HepG2 (cell line): ENCODE results near the gene E2F1. TPM values are rescaled to one million over a fixed set of nuclear protein-coding genes. Genes with fewer than 3 reads are reported as not detected.
A peak's percentile ranks its signal among the peaks of the same experiment; 100 is the strongest.

Experiments used
- BCLAF1 ChIP-seq: fragments of 450-650 bp; IDR thresholded peaks from 2 replicates; pipeline ENCODE4 v1.6.1; 2017; ENCODE audit warnings: mild to moderate bottlenecking
- DZIP1 ChIP-seq: sonication (generic); formaldehyde crosslinking; IDR thresholded peaks from 2 replicates; pipeline ENCODE4 v1.5.0; 2020; ENCODE audit warnings: mild to moderate bottlenecking, missing genetic modification reagents
- EEA1 ChIP-seq: sonication (generic); formaldehyde crosslinking; IDR thresholded peaks from 2 replicates; pipeline ENCODE4 v1.5.1; 2020; ENCODE audit warnings: mild to moderate bottlenecking, missing genetic modification reagents, borderline replicate concordance
- HDAC1 ChIP-seq: sonication (generic); formaldehyde crosslinking; IDR thresholded peaks from 2 replicates; pipeline ENCODE4 v1.5.1; 2020; ENCODE audit warnings: mild to moderate bottlenecking, missing genetic modification reagents
- RBAK ChIP-seq: sonication (generic); formaldehyde crosslinking; IDR thresholded peaks from 2 replicates; pipeline ENCODE4 v1.5.1; 2020; ENCODE audit warnings: mild to moderate bottlenecking, missing genetic modification reagents
- RBM22 ChIP-seq: fragments of 200-400 bp; formaldehyde crosslinking; optimal IDR thresholded peaks from 2 replicates; pipeline ENCODE3; 2017; ENCODE audit warnings: mild to moderate bottlenecking, low read length, moderate library complexity
- RORA ChIP-seq: sonication (generic); formaldehyde crosslinking; IDR thresholded peaks from 2 replicates; pipeline ENCODE4 v1.5.0; 2020; ENCODE audit warnings: mild to moderate bottlenecking, missing genetic modification reagents, moderate library complexity
- SOX6 ChIP-seq, 2 experiments: fragments of 450-650 bp in 1 of 2; sonication (generic) in 1 of 2; formaldehyde crosslinking in 1 of 2; IDR thresholded peaks; 2 replicates each; pipeline versions ENCODE4 v1.4.0 to v1.6.1; 2017 to 2020; ENCODE audit warnings: antibody characterized with exemption in 1 of 2, mild to moderate bottlenecking in 1 of 2, missing genetic modification reagents in 1 of 2
- ZGPAT ChIP-seq: IDR thresholded peaks from 2 replicates; pipeline ENCODE4 v1.6.1; 2016; ENCODE audit warnings: mild to moderate bottlenecking
- ZNF12 ChIP-seq: sonication (generic); formaldehyde crosslinking; IDR thresholded peaks from 2 replicates; pipeline ENCODE4 v1.5.0; 2020; ENCODE audit warnings: missing genetic modification reagents
- ZNF20 ChIP-seq: sonication (generic); formaldehyde crosslinking; IDR thresholded peaks from 2 replicates; pipeline ENCODE4 v1.4.0; 2020; ENCODE audit warnings: mild to moderate bottlenecking, moderate library complexity, missing genetic modification reagents
- ZNF280B ChIP-seq: sonication (generic); formaldehyde crosslinking; IDR thresholded peaks from 2 replicates; pipeline ENCODE4 v1.5.0; 2020; ENCODE audit warnings: missing genetic modification reagents, mild to moderate bottlenecking, borderline replicate concordance
- ZNF33A ChIP-seq: sonication (generic); formaldehyde crosslinking; IDR thresholded peaks from 2 replicates; pipeline ENCODE4 v1.5.1; 2020; ENCODE audit warnings: missing genetic modification reagents, mild to moderate bottlenecking, moderate library complexity, borderline replicate concordance
- ZNF550 ChIP-seq: sonication (generic); formaldehyde crosslinking; IDR thresholded peaks from 2 replicates; pipeline ENCODE4 v1.4.0; 2020; ENCODE audit warnings: mild to moderate bottlenecking, missing genetic modification reagents, borderline replicate concordance
- ZNF574 ChIP-seq: sonication (generic); formaldehyde crosslinking; IDR thresholded peaks from 2 replicates; pipeline ENCODE4 v1.4.0; 2020; ENCODE audit warnings: missing genetic modification reagents
- ZSCAN22 ChIP-seq: sonication (generic); formaldehyde crosslinking; IDR thresholded peaks from 2 replicates; pipeline ENCODE4 v1.4.0; 2020; ENCODE audit warnings: mild to moderate bottlenecking, missing genetic modification reagents
- polyA plus RNA-seq, 8 experiments: library from polyadenylated mRNA; depleted of rRNA in 3 of 8; stranded (reverse) in 7 of 8; unstranded in 1 of 8; fragments of >200 nt; fragmentation: Illumina TruSeq in 4 of 8; extraction: Trizol in 4 of 8; gene quantifications; 2 replicates each; pipeline versions ENCODE4 v1.2.1 to v1.2.3, GENCODE V29; 2011 to 2016; ENCODE audit warnings: low read depth in 4 of 8, missing spikeins in 1 of 8, mixed read lengths in 1 of 8; ENCODE audit not compliant: insufficient read depth in 1 of 8
- total RNA-seq, 5 experiments: library from RNA; depleted of rRNA; stranded (reverse); fragments of >200 nt; fragmentation: Illumina TruSeq; extraction: Trizol; gene quantifications; 2 replicates each; pipeline ENCODE4 v1.2.3, GENCODE V29; 2016; ENCODE audit warnings: low read depth in 1 of 5

Gene E2F1
- total and polyA plus RNA-seq, 2 of the 13 experiments (the other 11 are each of a cell fraction or from before 2014, with no cell fraction given) = 25.5 to 39.4 TPM

- TF ChIP-seq ZGPAT (CRISPR knock-in tag) = peak; percentile 98
- peak; percentile 93 for TF ChIP-seq DZIP1 (CRISPR knock-in tag)
- no peak for TF ChIP-seq ZNF33A (CRISPR knock-in tag)
- TF ChIP-seq RBM22 = peak; percentile 82
- TF ChIP-seq EEA1 = peak; percentile 91
- no peak for TF ChIP-seq RBAK (CRISPR knock-in tag)
- peak; percentile 96 for TF ChIP-seq HDAC1 (CRISPR knock-in tag)
- peak; percentile 83 for TF ChIP-seq ZNF574
- 0 out of 2 replicates have a peak, but pooled peaks have one; percentile 59 for TF ChIP-seq ZNF20 (CRISPR knock-in tag)
- peak; percentile 98; the same call in 1 of the 2 replicates for TF ChIP-seq ZNF550 (CRISPR knock-in tag)
- TF ChIP-seq ZNF280B = peak; percentile 91; the same call in 1 of the 2 replicates
- TF ChIP-seq BCLAF1 = no peak
- TF ChIP-seq ZNF12 (CRISPR knock-in tag) = no peak
- TF ChIP-seq ZSCAN22 (CRISPR knock-in tag) = no peak
- TF ChIP-seq RORA (CRISPR knock-in tag) = no peak
- TF ChIP-seq SOX6 (IDR thresholded peaks at IDR 0.05) = no peak
- TF ChIP-seq SOX6 (CRISPR knock-in tag; IDR thresholded peaks at IDR 0.05) = peak; percentile 60; the same call in 1 of the 2 replicates
Observed at GRCh38 chr20:33663161-33664084, 22.8 kb downstream of the E2F1 start (continued).
